Measurements from ENCODE around the gene MRPL41.
"Not testable (repeated sequence)": the region's sequence is repeated elsewhere in the genome, so short reads cannot be mapped to it uniquely, and the experiment has no call there.

- TF ChIP-seq EP300, POLR2A (IDR thresholded peaks at IDR 0.05): not testable (repeated sequence)
- TF ChIP-seq, protein P1, sequence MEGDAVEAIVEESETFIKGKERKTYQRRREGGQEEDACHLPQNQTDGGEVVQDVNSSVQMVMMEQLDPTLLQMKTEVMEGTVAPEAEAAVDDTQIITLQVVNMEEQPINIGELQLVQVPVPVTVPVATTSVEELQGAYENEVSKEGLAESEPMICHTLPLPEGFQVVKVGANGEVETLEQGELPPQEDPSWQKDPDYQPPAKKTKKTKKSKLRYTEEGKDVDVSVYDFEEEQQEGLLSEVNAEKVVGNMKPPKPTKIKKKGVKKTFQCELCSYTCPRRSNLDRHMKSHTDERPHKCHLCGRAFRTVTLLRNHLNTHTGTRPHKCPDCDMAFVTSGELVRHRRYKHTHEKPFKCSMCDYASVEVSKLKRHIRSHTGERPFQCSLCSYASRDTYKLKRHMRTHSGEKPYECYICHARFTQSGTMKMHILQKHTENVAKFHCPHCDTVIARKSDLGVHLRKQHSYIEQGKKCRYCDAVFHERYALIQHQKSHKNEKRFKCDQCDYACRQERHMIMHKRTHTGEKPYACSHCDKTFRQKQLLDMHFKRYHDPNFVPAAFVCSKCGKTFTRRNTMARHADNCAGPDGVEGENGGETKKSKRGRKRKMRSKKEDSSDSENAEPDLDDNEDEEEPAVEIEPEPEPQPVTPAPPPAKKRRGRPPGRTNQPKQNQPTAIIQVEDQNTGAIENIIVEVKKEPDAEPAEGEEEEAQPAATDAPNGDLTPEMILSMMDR (IDR thresholded peaks at IDR 0.05), result not testable (repeated sequence)
These were observed 15.0 kb upstream of the MRPL41 start for GRCh38 chr9:137536594-137537131.

Data from gastroesophageal sphincter (tissue), 3 donors.